HG03135 (cell line): ENCODE measurements around the gene RELB.
A peak's percentile ranks its signal among the peaks of the same experiment; 100 is the strongest.

Experiments
- ATAC-seq: cut with Tn5 transposase; IDR thresholded peaks from one replicate; pipeline ENCODE4 v1.9.1; 2021; ENCODE audit warnings: mild to moderate bottlenecking, moderate library complexity; ENCODE audit not compliant: unreplicated experiment

The RELB gene

GRCh38 chr19:45078390-45079062, 77.3 kb downstream of the RELB start:
- ATAC-seq = no peak

- ATAC-seq = peak; percentile 30
Observed at GRCh38 chr19:45079063-45079910, 78.0 kb downstream of the RELB start, which contains the start of gene GEMIN7. GEMIN7 (plus strand) TSS chr19:45079260; CDS start chr19:45090115, 10,855 bp downstream.

DNA sequence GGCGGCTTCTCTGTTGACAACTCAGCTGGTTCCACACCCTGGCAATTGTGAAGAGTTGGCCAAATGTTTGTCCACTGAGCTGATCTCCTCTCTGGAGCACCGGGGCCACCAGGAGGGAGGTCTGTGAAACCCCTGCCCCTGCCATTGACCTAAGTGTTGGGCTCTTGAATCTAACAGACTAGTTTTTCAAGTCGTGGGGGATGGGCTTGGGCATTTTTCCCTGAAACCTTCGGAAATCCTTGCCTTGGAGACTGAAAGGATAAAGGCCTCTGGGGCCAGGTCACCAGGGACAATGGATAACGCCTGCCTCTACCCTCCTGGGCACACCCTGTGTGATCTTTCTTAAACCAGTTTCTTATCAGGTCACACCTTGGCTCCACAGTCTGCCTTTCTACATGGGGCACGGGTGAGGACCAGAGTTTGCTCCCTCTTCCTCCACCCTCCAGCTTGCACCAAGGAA, 78.7 kb downstream of the RELB start:
- ATAC-seq = no peak

- no peak for ATAC-seq
Observed at GRCh38 chr19:45082170-45082569, 80.9 kb downstream of the RELB start.

DNA sequence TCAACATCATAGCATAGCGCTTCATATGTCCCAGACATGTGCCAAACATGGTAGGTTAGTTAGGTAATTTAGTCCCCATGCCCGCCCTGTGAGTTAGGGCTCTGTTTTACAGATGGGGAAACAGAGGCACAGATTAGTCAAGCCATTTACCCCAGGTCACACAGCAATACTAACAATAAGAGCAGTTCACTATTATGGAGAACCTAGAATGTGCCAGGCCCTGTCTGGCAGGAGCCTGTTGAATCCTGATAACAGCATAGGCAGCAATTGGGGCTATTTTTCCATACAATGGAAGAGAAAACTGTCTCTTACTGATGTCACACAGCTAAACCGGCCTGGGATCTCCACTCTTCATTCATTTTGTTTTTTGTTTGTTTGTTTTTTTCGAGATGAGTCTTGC, 85.2 kb downstream of the RELB start:
- ATAC-seq = no peak

DNA sequence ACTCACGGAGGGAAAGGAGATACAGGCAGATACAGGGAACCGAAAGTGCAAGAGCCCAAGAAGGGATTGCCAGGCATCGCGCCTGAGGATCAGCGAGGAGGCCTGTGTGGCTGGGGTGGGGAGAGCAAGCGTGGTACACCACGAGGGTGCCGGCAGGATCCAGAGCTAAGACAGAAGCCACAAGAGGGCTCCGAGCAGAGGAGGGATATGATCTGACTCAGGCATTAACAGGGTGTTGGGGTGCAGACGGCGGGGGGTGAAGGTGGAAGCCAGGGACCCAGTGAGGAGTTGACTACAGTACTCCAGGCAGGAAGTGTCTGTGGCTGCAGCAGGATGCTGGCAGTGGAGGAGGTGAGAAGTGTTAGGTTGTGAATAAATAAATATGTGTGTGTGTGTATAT, 86.3 kb downstream of the RELB start:
- ATAC-seq = no peak
